Gastrocnemius medialis (tissue), 4 donors: ENCODE data around the gene SASH1.

Source experiments
- POLR2A ChIP-seq, 2 donors: fragments of 450-650 bp; IDR thresholded peaks; one replicate each; pipeline ENCODE4 v1.6.1; 2017; ENCODE audit warnings: antibody characterized with exemption in 2 of 2, mild to moderate bottlenecking in 2 of 2, moderate library complexity in 2 of 2
- TF ChIP-seq, protein P1 (sequence below), 5 experiments: fragments of 450-650 bp in 3 of 5; fragments of 200-600 bp in 2 of 5; sonication (generic) in 2 of 5; IDR thresholded peaks in 4 of 5; conservative IDR thresholded peaks in 1 of 5; 1 replicate in 4 of 5; 2 replicates in 1 of 5; pipeline ENCODE4 v1.5.1; 2016 to 2019; ENCODE audit warnings: antibody characterized with exemption in 5 of 5, mild to moderate bottlenecking in 3 of 5, moderate library complexity in 3 of 5

DNA sequence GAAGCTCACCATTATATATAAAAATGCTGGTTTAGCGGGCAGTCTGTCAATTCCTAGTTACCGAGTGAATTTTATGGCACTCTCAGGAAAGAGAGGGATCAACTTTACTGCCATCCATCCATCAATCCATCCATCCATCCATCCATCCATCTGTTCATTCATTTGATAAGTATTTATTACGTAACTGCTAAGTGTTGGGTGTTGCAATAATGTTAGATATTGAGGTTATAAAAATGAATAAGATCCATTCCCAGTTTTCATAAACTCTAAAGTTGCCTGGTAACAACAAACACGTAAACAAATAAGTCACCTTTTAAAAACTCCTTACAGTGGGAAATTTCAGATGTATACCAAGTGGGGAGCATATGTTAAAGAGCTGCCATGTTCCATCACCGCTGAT is 36.8 kb downstream of the SASH1 start:
- TF ChIP-seq, protein P1, sequence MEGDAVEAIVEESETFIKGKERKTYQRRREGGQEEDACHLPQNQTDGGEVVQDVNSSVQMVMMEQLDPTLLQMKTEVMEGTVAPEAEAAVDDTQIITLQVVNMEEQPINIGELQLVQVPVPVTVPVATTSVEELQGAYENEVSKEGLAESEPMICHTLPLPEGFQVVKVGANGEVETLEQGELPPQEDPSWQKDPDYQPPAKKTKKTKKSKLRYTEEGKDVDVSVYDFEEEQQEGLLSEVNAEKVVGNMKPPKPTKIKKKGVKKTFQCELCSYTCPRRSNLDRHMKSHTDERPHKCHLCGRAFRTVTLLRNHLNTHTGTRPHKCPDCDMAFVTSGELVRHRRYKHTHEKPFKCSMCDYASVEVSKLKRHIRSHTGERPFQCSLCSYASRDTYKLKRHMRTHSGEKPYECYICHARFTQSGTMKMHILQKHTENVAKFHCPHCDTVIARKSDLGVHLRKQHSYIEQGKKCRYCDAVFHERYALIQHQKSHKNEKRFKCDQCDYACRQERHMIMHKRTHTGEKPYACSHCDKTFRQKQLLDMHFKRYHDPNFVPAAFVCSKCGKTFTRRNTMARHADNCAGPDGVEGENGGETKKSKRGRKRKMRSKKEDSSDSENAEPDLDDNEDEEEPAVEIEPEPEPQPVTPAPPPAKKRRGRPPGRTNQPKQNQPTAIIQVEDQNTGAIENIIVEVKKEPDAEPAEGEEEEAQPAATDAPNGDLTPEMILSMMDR (IDR thresholded peaks at IDR 0.05 in 4 of 5, conservative IDR thresholded peaks at IDR 0.05 in 1 of 5), result no peak
- TF ChIP-seq POLR2A (IDR thresholded peaks at IDR 0.05), result no peak
